Caco-2 (cell line): ENCODE results near the gene CFAP46. TPM values are rescaled to one million over a fixed set of nuclear protein-coding genes. Genes with fewer than 3 reads are reported as not detected.

Experiments used
- BruUV-seq: library from RNA; stranded (reverse); fragments of 400-500 nt; replicated peaks from 2 replicates; lab custom pipeline; 2021; lab: Mats Ljungman, UMichigan
- CTCF ChIA-PET: fragments of 300-600 bp; sonication (Branson Sonifier 250); formaldehyde crosslinking; loops from one replicate; lab custom pipeline; 2022; ENCODE audit warnings: antibody characterized with exemption; lab: Charles Lee
- POLR2A ChIA-PET: fragments of 300-600 bp; sonication (Branson Sonifier 250); formaldehyde crosslinking; loops from one replicate; lab custom pipeline; 2022; ENCODE audit warnings: antibody characterized with exemption; lab: Charles Lee
- DNase-seq, 2 experiments: peaks; one replicate each; pipeline versions ENCODE4 v3.0.0 to v3.0.0-alpha.2; 2020 to 2022
- H3K27me3 ChIP-seq: replicated peaks from 2 replicates; pipeline ENCODE4 v1.6.0; 2011; ENCODE audit warnings: low read length; ENCODE audit not compliant: control insufficient read depth, insufficient read depth
- H3K36me3 ChIP-seq: 2 replicates; pipeline ENCODE4 v1.5.1; 2011; ENCODE audit warnings: low read length; ENCODE audit not compliant: control insufficient read depth, insufficient read depth
- H3K4me1 ChIP-seq: fragments of 250-450 bp; sonication (Bioruptor Pico); 2 replicates; pipeline ENCODE4 v1.5.1; 2020; ENCODE audit warnings: mild to moderate bottlenecking
- H3K4me3 ChIP-seq: 2 replicates; pipeline ENCODE4 v1.5.1; 2011; ENCODE audit warnings: low read depth, mild to moderate bottlenecking, control low read depth, low read length
- H3K9me3 ChIP-seq: fragments of 250-450 bp; sonication (Bioruptor Pico); 2 replicates; pipeline ENCODE4 v1.5.1; 2020; ENCODE audit warnings: mild to moderate bottlenecking, moderate library complexity
- H3K27ac Mint-ChIP-seq: one replicate; pipeline ENCODE4 v1.8.0; 2022; ENCODE audit warnings: mixed read lengths; ENCODE audit not compliant: unreplicated experiment
- H3K27me3 Mint-ChIP-seq: one replicate; pipeline ENCODE4 v1.8.0; 2022; ENCODE audit warnings: mixed read lengths; ENCODE audit not compliant: insufficient read depth, unreplicated experiment
- H3K36me3 Mint-ChIP-seq: one replicate; pipeline ENCODE4 v1.8.0; 2022; ENCODE audit warnings: mild to moderate bottlenecking, mixed read lengths; ENCODE audit not compliant: insufficient read depth, unreplicated experiment
- H3K4me1 Mint-ChIP-seq: one replicate; pipeline ENCODE4 v1.8.0; 2022; ENCODE audit warnings: low read depth, mixed read lengths; ENCODE audit not compliant: unreplicated experiment
- H3K4me3 Mint-ChIP-seq: one replicate; pipeline ENCODE4 v1.8.0; 2022; ENCODE audit warnings: mild to moderate bottlenecking, moderate library complexity, mixed read lengths; ENCODE audit not compliant: unreplicated experiment
- H3K9me3 Mint-ChIP-seq: one replicate; pipeline ENCODE4 v1.8.0; 2022; ENCODE audit warnings: mixed read lengths; ENCODE audit not compliant: unreplicated experiment
- CTCF ChIP-seq, 2 experiments: fragments of 200-600 bp in 1 of 2; IDR thresholded peaks; 1 replicate in 1 of 2; 2 replicates in 1 of 2; pipeline versions ENCODE4 v1.5.1 to v1.8.0; 2011 to 2022; ENCODE audit warnings: antibody characterized with exemption in 1 of 2, control low read depth in 1 of 2, inconsistent platforms in 1 of 2, low read depth in 1 of 2, low read length in 1 of 2, mild to moderate bottlenecking in 1 of 2, moderate library complexity in 1 of 2; ENCODE audit not compliant: insufficient read depth in 1 of 2, severe bottlenecking in 1 of 2, unreplicated experiment in 1 of 2
- intact Hi-C: fragments of 100-400 bp; cut with micrococcal nuclease; formaldehyde crosslinking; loops from one replicate; pipeline ENCODE4 v1.10.0; 2022; ENCODE audit not compliant: unreplicated experiment
- total RNA-seq: library from RNA; stranded (reverse); gene quantifications from 2 replicates; pipeline ENCODE4 v1.2.3, GENCODE V29; 2022

Gene CFAP46
- total RNA-seq, 1 experiment from 2014 or later = not detected

GRCh38 chr10:132990684-132991545, 48.5 kb upstream of the CFAP46 start:
- Histone ChIP-seq H3K36me3 (no peaks in the 10 kb centered on the region), H3K9me3 (no peaks in the 10 kb centered on the region), H3K4me1 (no peaks in the 10 kb centered on the region), H3K4me3 (no peak overlapping the region), H3K27me3 (no peaks in the 10 kb centered on the region)
- Mint-ChIP-seq H3K4me1 (no peaks in the 10 kb centered on the region), H3K9me3 (no peaks in the 10 kb centered on the region), H3K27ac (no peak overlapping the region), H3K27me3 (no peaks in the 10 kb centered on the region), H3K36me3 (no peaks in the 10 kb centered on the region), H3K4me3 (no peak overlapping the region)
- ChIA-PET POLR2A (no interaction called here), CTCF (no interaction called here)
- no peak for TF ChIP-seq CTCF (IDR thresholded peaks at IDR 0.05; ENCODE audit: insufficient read depth in 1 of 2, low read depth in 1 of 2, low read length in 1 of 2, severe bottlenecking in 1 of 2, unreplicated experiment in 1 of 2)
- intact Hi-C loops = no loop called here
- BruUV-seq = no TSS peak
- no peak for DNase-seq

GRCh38 chr10:132989476-132990415, 47.4 kb upstream of the CFAP46 start:
- no peak for TF ChIP-seq CTCF (IDR thresholded peaks at IDR 0.05; ENCODE audit: insufficient read depth in 1 of 2, low read depth in 1 of 2, low read length in 1 of 2, severe bottlenecking in 1 of 2, unreplicated experiment in 1 of 2)
- no peaks in the 10 kb centered on the region for H3K9me3 Mint-ChIP-seq
- Histone ChIP-seq H3K9me3 (no peaks in the 10 kb centered on the region), H3K4me3 (no peak overlapping the region), H3K4me1 (no peaks in the 10 kb centered on the region; the same call in 1 of the 2 replicates), H3K27me3 (no peaks in the 10 kb centered on the region), H3K36me3 (no peaks in the 10 kb centered on the region)
- no TSS peak for BruUV-seq
- no peak for DNase-seq
- no peaks in the 10 kb centered on the region for H3K36me3 Mint-ChIP-seq
- intact Hi-C loops = no loop called here
- H3K27ac Mint-ChIP-seq = no peak overlapping the region
- ChIA-PET CTCF (no interaction called here), POLR2A (no interaction called here)
- H3K4me3 Mint-ChIP-seq = no peak overlapping the region
- H3K27me3 Mint-ChIP-seq = no peaks in the 10 kb centered on the region
- no peaks in the 10 kb centered on the region for H3K4me1 Mint-ChIP-seq

- Histone ChIP-seq H3K36me3 (no peaks in the 10 kb centered on the region), H3K4me1 (no peaks in the 10 kb centered on the region; the same call in 1 of the 2 replicates), H3K27me3 (no peaks in the 10 kb centered on the region), H3K4me3 (no peak overlapping the region), H3K9me3 (no peaks in the 10 kb centered on the region)
- CTCF ChIA-PET = no interaction called here
- no peak for TF ChIP-seq CTCF (IDR thresholded peaks at IDR 0.05; ENCODE audit: insufficient read depth in 1 of 2, low read depth in 1 of 2, low read length in 1 of 2, severe bottlenecking in 1 of 2, unreplicated experiment in 1 of 2)
- no peak overlapping the region for H3K27ac Mint-ChIP-seq
- no peaks in the 10 kb centered on the region for H3K36me3 Mint-ChIP-seq
- no peak overlapping the region for H3K4me3 Mint-ChIP-seq
- H3K27me3 Mint-ChIP-seq = peaks cover 4% of the 10 kb centered on the region
- no TSS peak for BruUV-seq
- no peaks in the 10 kb centered on the region for H3K4me1 Mint-ChIP-seq
- no peak for DNase-seq
- intact Hi-C loops = no loop called here
- no peaks in the 10 kb centered on the region for H3K9me3 Mint-ChIP-seq
- POLR2A ChIA-PET = no interaction called here
Observed at GRCh38 chr10:132988988-132989387, 46.6 kb upstream of the CFAP46 start.
